Stimulated activated CD8-positive, alpha-beta memory T cell treated with anti-CD3 and anti-CD28 coated beads, Interleukin-4, amount 100 ng/mL, for 24 hours (primary cell): ENCODE results near the gene PAX8.

Experiments
- DNase-seq: peaks from one replicate; pipeline ENCODE4 v3.0.0-alpha.2; 2020; ENCODE audit warnings: low read depth

PAX8 gene

DNA sequence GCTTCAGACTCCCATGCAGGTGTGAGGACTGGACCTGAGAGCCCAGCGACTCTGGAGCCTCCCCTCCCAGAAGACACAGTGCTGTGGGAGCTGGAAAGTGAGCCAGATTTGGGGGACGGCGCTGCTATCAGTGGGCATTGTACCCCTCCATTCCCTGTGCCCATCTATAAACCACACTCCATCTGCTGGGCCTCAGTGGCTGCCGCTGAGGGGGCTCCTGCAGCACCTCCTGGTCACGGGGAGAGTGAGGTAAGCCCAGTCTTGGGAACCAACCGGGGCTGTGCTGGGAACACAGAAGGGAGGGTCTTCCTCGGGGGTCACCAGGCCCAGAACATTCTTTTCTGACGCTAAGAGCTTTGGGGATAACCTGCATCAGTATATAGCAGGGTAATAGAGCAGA is 95.5 kb downstream of the PAX8 start:
- no peak for DNase-seq

DNA sequence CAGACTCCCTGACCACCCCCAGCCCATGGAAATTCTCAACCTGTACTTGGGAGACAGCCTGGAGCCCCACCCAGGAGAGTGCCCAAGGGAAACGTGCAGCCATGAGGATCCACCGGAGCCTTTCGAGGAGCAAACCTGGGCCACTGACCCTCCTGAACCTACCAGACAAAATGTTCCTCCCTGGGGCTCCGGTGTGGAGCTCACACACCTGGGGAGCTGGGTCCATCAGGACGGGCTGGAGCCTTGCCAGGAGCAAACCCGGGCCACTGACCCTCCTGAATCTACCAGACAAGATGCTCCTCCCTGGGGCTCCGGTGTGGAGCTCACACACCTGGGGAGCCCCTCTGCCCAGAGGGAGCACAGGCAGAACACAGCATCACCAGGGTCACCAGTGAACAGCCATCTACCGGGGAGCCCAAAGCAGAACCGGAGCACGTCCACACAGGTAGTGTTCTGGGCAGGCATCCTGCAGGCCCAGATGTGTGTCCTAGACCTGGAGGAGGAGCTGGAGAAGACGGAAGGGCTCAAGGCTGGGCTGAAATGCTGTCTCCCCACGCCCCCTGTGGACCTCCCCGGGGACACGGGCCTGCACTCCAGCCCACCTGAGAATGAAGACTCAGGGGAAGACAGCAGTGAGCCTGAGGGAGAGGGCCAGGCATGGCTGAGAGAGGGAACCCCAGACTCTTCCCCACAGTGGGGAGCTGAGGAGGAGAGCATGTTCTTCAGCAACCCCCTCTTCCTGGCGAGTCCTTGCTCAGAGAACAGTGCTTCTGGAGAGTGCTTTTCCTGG is 96.1 kb downstream of the PAX8 start:
- DNase-seq, result no peak

DNA sequence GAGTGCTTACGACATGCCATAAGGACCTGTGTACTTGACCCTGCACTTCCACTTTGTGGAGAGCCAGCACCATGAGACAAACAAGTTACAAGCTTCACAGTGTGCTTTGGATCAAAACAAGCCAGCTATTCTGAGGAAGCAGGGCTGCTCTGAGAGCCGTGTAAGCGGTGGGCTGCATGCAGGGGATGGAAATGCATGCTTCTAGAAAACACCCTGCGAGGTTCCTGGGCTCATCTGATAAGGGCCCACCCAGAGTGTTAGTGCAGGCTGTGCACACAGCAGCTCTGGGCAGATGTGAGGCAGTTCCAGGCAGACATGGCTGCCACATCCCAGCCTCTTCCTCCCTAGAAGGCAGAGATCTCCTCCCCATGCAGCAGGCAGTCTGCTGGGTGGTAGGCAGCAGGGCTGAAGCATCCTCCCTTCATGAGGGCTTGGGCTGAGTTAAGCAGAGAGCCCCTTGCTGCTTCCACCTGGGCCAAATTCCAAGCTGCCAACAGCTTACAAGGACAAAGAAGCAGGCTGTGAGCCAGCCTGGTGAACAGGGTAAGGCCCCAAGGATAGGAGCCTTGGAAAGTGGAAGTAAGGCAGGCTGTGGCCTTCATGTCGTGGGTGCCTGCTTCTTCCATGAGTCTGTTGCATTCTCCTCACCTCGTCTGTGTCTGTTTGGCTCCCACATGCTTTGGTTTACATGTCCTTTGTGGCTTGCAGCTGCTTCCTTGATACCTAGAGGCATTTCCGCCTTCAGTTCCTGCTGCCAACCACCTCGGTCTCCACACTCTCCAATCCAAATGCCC is 97.3 kb downstream of the PAX8 start:
- DNase-seq, result no peak

DNA sequence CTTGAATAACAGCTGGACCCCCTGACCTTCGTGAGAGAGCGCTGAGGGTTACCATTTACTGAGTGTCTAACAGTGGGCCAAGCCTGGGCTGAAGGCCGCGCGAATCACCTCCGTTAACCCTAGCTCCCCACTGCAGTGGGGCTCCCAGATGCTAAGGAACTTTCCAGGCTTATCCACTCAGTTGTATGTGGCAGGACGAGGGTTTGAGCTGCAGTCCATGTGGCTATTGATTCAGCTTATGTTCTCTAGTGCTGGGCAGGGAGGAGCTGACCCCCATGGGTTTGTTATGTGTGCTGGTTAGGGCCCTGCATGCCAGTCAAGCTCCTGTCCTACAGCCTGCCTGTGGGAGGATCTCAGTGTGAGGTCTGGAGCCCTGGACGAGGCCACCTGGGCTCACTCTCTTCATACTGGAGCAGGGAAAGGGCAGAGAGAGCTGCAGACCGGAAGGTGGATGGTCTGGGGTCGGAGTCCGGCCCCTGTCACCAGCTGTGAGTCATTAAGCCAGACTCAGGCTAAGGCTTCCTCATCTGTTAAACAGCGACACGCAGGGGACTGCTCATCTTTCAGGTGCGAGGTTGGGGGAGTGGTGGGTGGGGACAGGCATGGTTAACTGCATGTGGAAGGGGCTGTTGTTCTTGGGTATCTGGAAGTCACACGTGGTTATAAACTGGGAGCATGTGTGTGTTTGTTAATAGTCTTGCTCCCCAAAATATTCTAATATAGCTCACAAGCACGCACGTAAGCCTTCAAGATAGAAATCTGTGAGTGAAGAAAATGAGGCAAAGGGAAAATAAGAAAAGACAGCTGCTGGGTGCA is 98.4 kb downstream of the PAX8 start:
- no peak for DNase-seq

DNA sequence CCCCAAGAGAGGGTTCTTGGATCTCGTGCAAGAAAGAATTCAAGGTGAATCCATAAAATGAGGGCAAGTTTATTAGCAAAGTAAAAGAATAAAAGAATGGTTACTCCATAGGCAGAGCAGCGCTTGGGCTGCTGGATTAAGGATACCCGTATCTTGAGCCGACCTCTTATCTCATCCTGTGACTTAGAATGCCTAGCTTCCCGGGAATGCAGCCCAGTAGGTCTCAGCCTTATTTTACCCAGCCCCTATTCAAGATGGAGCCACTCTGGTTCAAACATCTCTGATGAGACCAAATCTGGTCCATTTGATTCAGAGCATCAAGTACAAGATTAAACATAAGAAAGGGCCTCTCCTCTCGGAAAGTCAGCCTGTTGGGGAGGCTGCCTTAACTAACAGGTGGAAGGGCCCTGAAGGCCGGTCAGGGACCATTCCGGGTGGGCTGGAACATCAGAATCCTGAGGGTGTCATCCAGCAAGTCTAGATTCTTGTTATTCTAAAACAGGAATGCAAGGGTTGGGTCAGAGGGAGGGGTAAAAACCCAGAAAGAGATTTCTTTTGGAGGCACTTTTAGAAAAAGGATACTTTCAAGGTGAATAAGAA is 99.2 kb downstream of the PAX8 start:
- no peak for DNase-seq

DNA sequence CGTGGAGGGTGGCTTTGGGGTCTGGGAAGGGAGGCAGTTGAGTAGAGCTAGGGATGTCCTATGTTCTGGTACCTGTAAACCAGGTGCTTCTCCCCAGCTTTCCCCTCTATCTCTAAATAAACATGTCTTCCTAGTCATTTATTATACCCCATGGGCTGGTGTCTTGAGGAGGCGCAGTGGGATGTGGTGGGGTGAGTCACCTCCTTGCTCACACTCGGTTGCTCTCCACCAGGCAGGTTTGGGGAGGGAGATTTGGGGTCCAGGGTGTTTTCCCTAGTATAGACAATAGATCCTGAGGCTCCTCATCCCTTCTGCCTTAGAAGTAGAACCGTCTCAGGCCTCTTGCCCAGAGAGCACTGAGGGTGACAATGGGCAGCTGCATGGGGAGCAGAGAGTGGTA is 99.8 kb downstream of the PAX8 start:
- peak; percentile 51 for DNase-seq

DNA sequence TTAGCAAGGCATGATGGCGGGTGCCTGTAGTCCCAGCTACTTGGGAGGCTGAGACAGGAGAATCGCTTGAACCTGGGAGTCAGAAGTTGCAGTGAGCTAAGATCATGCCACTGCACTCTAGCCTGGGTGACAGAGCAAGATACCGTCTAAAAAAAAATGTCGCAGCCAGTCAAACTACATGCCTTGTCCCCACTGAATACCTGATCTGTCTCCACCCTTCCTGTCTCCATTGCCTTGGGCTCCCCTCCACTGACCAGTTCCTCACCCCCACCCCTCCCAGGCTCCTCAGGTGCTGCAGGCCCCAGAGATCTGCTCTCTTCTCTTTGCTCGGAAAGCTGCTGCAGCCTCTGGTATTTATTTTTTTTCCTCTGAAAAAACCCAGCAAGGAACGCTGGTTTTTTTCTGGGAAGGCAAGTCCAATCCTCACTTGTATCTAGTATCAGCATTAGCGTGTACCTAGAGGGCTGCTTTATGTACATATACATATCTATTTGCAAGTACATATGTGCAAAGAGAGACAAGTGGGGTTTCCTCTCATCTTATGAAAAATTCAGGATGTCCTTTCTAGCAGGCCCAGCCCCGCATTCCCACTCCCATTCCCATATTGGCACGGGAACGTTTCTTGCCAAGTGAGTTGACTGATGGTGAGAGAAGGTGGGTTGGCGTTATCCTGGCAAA is 100.5 kb downstream of the PAX8 start:
- DNase-seq, result no peak

DNA sequence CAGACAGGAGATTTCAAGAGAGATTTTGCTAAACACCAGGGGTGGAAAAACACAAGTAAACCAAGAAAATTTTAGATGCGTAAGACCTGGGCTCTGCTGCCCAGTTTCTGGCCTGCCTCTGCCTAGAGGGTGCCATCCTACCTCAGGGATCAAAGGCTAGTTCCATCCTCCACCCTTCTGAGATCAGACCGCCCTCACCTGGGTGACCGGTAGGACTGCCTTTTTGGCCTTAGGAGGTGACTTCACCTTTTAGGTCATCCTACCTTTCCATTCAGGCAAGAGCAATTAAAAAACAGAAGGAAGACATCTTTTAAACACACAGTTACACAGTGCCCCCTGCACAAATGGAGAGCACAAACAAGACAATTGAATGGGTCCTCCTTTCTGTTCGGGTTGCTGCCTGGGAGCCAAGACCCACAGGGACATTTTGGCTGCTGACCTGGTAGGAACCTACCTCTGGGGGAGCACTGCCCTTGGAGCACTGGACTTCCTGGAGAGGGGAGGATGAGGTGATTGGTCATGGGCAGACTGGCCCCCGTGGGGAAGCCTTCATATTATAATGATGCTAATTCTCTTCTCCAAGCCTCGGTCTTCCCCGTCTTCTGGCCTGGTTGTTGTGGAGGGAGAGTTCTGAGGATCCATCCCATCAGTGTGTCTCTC is 101.9 kb downstream of the PAX8 start:
- no peak for DNase-seq

DNA sequence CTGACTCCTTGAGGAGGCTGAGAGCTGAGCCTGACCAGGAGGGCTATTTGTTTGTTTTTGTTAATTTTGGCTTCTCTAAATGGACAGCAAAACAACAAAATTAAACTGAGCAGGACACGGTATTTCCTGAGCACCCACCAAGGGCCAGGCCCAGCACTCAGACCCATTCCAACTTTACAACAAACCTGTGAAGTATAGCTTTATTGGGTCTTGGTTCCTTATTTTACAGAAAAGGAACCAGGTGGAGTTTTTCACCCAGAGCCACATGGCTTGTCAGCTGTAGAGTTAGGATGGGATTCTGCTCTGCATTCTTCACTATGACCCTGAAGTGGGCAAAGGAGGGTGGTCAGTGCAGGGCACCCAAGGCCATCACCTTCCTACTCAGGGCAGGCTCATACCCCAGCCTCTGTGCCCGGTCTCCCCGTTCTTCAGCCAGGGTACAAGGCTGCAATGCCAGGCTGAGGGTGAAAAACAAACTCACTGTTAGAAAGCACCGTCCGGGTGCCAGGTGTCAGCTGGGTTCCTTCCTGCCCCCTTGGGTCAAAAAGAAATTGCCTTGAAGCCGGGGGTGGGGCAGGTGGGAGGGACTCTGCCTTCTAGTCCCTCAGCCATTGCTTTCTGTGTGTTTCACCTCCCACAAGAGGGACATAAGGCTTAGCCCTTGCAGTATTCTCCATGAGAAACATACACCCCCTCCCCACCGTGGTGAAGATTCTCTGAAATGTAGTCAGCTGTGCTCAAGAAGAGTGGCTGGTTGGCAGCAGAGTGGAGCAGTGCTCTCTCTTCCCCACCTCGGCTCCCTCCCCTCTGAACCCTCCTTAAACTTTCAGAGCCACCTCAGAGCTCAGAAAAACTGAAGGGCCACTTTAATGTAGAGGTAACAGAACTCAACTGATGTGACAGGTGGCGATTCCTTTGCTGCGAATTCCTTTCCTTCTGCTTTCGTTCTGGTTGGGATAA is 102.7 kb downstream of the PAX8 start:
- no peak for DNase-seq

DNA sequence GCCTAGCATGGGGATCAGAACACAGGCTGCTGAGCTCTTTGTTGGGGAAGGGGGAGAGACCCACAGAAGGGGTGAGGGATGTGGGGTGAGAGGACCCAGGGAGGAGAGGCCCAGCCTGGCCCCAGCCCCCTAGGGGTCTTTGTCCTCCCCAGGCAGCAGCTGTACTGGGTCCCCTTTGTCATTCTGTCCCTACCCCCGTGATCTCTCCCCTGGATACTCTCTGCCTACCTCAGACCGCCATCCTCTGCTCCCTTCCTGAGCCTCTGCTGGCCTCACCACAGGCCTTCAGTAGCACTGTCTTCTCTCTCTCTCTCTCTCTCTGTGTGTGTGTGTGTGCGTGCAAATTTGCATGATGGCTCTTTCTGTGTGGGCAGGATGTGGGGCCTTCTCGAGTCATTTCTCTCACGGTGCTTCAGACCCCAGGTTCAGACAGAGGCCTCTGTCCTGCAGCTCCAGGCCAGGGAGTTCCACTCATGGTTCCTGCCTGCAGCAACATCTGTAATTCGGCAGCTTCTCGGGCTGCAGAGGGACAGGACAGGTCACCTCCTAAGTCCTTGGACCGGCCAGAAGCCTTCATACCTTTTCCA is 103.6 kb downstream of the PAX8 start:
- DNase-seq, result peak; percentile 52

DNA sequence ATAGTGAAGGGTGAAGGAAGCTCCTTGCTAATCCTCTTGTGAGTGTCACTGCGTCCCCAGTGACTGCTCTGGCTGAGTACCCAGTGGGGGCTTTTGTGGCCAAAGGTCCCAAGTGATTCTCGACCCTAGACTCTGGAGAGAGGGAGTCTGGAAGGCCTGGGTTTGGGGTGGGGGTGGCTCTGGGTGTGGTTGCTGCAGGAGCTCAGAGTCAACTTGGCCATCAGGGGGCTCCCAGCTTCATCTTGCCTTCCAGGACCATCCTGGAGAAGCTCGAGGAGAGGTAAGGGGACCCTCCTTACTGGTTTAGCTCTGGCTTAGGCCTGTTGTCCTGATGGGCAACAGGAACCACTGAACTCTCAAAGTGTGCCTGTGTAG is 104.4 kb downstream of the PAX8 start:
- no peak for DNase-seq

DNA sequence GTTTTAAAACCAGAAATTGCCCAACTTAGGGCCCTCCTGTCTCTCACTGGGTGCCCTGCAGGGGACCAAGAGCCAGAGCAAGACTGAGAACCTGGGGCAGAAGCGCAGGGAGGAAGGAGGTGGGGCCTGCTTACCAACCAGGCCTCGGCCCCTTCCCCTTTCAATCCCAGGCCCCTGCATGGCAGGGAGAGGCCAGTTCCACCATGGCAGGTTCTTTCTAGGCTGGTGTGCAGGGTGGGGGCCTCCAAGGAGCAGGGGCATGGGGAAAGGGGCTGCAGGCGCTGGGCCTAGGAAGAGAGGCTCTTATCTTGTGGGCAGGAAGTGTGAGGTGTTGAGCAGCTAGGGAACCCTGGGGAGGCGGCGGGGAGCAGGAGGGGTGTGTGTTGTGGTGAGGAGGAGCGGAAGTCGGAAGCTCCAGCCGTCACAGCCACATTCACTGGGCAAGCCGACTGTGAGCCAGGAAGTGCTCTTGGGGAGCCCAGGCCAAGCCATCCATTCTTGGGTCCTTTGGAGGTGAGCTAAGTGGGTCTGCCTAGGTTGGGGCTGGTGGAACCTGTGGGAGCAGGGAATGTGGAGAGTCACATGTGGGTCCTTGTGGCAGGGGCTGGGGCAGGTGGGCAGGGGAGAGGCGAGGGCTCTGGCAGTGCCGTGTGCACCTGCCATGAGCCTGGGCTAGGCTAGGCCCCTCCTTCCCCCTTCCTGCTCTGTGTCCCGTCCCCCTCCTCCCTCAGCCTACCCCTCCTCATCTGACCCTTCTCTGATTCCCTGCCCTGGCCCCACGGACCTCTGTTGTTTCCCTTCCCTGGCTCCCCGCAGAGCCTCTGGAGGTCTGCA is 105.0 kb downstream of the PAX8 start, which contains the start of gene PSD4:
Gene PSD4, plus strand, starts transcription at position 430 of the 834 bp plus-strand sequence. CDS start 8,486 bp downstream, outside the sequence.
- DNase-seq, result peak; percentile 83

DNA sequence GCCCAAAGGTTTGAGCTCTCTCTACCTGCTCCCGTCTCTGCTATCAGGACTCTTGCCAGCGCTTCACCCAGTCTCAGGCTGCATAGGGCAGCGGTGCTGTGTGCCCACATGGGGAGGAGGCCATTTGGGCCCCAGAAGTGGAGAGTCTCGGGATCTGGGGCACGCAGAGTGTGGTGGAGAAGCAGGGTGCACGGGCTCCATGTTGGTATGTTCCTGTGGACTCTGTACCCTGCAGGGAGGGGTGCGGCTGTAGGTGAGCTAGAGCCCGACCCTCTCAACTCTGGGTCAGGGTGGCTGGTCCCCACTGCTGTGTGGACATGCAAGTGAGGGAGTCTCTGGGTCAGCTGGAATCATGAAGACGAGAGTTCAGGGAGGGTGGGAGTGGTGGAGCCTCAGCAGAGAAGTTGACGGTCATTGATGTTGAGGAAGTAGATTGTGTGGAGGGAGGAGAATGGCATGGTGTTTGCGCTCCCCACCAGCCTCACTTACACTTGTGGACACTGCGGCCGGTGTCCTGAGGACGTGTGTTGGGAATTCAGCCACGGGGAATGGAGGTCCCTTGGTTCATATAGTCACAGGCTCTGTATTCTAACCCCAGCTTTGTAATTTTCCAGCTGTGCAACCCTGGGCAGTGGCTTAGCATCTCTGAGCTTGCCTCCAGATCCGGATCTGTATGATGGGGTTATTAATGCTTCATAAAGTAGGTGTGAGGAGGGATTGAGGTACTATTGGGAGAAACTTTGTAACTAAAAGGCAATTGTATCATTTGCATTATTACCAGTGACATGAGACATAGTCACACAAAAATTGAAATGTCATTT is 105.8 kb downstream of the PAX8 start:
- no peak for DNase-seq

DNA sequence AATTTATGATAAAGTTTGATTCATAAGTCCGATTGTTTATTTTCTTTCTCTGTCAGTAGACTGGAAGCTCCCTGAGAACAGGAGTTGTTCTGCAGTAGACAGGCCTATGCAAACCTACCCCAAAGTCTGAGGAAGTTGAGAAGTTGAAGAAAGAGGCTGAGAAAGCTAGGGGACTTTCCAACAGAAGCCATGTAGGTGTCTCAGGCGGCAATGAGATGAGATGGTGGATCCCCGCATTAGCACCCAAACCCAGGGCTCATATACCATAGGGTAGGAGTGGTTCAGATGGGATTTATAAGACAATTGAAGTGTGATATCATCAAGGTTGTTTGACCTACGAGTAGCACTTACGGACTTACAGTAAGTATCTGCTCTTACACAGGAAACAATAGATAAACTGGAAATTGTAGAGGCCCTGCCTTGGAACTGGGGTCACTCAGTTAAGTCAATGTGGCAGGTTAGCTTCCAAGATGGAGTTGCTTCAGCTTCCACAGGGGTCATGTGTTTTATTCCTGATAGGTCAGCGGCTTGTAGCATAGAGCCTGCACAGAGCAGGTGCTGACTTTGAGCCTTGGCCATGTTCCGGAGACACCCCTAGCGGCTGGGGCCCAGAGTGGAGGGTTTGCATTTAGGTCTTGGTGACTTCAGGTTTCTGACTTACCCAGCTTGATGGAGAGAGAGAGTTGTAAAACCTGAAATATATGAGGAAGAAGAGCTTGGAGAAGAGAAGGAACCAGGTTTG is 107.2 kb downstream of the PAX8 start:
- no peak for DNase-seq

DNA sequence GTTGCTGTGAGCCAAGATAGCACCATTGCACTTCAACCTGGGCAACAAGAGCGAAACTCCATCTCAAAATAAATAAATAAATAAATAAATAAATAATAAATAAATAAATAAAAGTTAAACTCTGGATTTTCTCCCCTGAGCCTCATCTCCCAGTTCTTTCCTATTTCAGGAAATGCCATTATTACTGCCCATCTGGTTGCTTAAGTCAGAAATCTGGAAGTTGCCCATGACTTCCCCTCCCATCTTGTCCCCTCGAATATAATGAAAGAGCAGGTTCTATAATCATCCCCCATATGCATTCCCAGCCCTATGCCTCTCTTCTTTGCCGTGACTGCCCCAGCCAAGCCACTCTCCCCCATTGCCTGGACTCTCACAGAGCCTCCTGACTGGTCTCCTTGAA is 109.1 kb downstream of the PAX8 start:
- DNase-seq, result no peak

DNA sequence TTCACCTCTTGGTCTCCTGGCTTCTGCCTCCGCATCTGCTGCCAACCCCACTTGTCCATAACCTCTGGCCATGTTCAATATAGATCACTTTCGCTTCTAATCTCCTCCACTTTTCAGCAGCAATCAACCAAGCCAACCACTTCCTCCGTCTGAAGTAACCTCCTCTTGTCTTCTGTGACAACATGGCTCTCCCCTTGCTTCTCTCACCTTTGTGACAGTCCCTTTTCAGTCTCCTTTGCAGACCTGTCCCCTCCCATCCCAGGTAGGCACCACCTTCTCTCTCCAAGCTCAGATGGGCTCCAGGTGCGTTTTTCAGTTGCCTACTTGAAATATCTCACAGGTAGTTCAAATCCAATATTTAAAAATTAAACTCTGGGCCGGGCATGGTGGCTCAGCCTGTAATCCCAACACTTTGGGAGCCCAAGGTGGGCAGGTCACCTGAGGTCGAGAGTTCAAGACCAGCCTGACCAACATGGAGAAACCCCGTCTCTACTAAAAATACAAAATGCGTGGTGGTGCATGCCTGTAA is 109.7 kb downstream of the PAX8 start:
- no peak for DNase-seq

DNA sequence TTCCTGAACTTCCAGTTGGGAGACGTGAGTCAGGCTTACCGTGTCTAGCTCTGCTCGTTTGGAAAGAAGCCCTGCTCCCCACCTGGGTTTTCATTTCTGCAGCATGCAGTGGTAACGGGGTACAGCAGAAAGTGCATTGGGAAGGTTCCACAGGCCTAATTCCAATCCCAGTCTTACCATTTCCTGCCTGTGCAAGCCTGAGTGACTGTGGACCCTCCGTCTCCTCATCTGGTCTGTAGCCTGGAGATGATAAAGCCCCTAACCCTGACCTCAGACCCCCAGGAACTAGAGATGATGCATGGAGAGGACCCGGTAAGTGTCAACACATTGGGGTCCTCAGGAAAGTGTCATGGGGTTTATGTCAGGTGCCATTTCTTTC is 110.8 kb downstream of the PAX8 start:
- no peak for DNase-seq
